Non-pigmented ciliary epithelial cell (primary cell): ENCODE results near the gene DDIT3.
A peak's percentile ranks its signal among the peaks of the same experiment; 100 is the strongest.

Source experiments
- DNase-seq: peaks from one replicate; pipeline ENCODE4 v3.0.0-alpha.2; 2010; ENCODE audit warnings: low read depth

The DDIT3 gene

GRCh38 chr12:57485695-57486094, 34.6 kb downstream of the DDIT3 start:
- DNase-seq, result no peak

- DNase-seq, result peak; percentile 68
Observed at GRCh38 chr12:57483466-57483865, 36.8 kb downstream of the DDIT3 start.

DNA sequence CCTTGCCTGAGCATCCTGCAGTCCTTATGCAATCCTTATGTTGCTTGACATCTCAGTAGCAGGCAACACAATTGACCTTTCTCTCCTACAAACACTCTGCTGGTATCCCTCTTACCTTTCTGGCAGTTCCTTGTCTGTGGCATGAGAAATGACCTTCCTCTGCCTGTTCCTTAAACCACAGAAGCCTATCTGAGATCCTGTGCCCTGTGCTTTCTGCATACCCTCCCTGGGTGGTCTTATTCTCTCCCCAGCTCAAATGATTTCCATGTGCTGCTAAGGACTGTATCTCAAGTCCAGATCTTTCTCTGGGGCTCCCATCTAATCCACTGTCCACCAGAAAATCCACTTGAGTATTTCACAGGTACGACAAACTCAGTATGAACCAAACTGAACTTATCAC, 38.6 kb downstream of the DDIT3 start:
- no peak for DNase-seq

DNA sequence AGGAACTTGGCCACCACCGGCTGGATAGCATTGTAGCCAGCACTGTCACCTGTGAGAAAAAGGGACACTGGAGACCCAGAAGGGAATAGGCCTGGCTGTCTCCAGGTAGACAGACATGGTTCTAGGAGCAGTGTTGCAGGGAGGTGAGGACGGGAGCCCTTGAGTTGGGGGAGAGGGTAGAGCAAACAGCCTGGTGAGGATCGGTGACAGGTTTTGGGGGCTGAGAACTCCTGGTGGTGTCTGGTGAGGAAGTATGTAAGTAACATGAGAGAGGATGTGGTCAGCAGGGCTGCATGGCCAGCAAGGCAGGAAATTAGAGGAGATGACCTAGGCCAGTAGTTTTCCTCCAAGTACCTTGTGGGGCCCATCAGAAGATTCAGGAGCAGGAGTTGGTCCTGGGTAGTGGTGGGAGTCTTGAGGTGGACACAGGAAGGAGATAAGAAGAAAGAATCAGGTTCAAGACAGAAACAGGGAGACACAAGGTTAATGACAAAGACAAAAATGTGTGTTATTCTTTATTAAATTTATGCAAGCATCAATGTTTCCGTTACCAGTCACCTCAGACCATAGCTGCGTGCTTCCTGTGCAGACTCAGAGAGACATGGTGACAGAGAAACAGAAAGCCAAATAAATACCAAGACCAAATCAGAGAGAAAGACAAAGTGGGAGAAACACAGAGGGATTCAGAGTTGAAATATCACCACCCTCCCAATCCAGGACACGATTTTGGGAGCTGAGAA, 40.8 kb downstream of the DDIT3 start, which contains the start of gene ARHGAP9:
Gene ARHGAP9 (minus strand): TSS at position 491 of the 740 bp plus-strand sequence. CDS start 460 bp downstream, at position 31.
- DNase-seq, result no peak

- no peak for DNase-seq
Observed at GRCh38 chr12:57479043-57479375, 41.3 kb downstream of the DDIT3 start.

- DNase-seq, result no peak
Observed at GRCh38 chr12:57477710-57478681, 42.3 kb downstream of the DDIT3 start.

DNA sequence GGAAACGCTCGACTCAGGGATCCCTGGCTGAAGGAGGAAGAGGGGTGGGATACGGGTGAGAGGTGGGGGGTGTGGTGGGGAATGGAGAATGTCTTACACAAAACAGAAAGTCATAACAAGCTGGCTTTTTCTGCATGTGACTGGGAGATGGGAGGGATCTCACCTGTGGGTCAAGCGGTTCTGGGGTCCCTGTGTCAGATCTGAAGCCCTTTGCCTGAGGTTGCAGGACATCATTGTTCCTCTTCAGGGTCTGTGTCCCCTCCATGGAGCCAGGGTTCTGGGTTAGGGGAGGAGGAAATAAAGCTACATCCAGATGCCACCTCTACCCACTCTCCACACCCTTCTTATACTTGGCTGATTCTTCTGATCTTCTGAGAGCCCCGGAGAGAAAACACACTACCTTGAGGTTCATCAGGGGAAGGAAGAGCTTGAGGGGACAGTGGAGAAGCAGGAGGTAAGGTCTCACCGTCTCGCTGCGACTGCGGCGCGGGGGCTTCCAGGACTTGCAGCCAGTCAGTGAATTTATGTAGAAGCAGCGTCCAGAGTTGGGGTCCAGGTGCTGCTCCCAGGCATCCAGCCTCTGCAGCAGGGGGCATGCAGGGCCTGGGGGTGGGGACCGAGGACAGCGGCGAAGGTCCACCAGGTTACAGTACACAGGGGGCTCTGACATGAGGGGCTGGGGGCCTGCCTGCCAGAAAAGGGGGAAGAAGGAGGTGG, 43.2 kb downstream of the DDIT3 start:
- DNase-seq, result no peak

GRCh38 chr12:57476162-57476992, 43.9 kb downstream of the DDIT3 start:
- DNase-seq, result no peak

GRCh38 chr12:57475271-57476161, 44.8 kb downstream of the DDIT3 start:
- no peak for DNase-seq

- no peak for DNase-seq
Observed at GRCh38 chr12:57474862-57475261, 45.5 kb downstream of the DDIT3 start.

DNA sequence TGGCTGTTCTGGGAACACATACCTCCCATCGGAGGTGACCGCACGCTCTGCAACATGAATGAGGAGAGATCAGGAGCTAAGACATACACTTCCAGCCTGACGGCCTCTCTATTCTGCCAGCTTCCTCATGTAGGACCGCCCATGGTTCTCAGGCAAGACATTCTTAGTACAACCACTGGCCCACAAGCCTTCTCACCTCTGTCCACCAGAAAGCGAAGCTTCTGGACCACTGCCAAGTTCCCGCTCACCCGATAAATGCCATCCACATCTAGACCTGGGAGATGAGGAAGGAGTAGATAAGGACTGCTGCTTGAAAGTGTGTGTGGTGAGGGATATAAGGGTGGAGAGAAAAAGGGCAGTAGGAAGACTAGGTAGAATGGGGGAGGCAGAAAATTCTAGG, 45.9 kb downstream of the DDIT3 start:
- no peak for DNase-seq

DNA sequence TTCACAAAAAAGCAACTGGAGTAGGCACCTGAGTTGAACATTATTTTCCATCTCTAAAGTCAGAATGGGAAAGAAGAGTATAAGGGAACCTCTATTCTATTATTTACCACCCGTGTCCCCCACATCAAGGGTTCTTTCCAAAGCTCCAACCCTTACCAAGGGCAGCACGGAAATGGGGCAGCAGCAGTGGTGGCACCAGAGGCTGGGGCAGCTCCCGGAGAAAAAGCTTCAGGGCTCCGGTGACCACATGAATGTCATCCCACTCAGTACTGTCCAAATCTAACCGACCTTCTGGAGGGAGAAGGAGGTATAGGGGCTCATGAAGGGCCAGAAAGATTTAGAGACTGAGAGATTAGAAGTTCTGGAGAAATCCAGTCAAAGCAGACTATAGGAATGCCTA, 46.4 kb downstream of the DDIT3 start:
- no peak for DNase-seq

GRCh38 chr12:57473392-57473791, 46.9 kb downstream of the DDIT3 start:
- DNase-seq, result no peak

DNA sequence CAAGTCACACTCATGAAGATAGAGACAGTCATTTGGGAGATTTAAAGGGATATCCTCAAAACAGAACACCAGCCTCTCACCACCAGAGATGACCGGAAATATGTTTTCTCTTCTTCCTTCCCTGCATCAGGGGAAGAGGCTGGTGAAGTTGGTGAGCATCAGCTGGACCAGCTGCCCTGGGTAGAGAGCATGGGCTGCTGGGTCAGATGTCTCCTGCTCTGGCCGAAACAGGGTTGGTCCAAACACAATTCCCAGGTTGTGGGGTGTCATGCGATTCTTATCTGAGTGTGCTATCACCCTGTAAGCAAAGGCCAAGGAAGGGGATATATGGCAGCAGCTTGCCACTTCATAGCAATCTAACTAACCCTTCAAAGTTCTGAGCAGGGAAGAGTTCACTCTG, 47.9 kb downstream of the DDIT3 start:
- DNase-seq, result no peak

DNA sequence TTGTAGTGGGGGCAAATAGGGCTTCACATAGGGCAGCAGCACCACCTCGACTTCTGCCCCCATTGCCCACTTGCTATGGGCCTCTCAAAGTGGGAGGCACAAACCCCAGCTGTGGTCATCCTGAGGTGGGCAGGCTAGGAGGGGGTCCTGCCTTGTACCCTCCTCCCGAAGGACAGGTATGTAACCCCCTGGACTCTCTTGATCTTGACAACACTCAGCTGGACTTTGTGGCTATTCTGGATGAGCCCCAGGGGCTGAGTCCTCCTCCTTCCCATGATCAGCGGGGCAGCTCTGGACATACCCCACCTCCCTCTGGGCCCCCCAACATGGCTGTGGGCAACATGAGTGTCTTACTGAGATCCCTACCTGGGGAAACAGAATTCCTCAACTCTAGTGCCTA, 48.7 kb downstream of the DDIT3 start:
- no peak for DNase-seq

DNA sequence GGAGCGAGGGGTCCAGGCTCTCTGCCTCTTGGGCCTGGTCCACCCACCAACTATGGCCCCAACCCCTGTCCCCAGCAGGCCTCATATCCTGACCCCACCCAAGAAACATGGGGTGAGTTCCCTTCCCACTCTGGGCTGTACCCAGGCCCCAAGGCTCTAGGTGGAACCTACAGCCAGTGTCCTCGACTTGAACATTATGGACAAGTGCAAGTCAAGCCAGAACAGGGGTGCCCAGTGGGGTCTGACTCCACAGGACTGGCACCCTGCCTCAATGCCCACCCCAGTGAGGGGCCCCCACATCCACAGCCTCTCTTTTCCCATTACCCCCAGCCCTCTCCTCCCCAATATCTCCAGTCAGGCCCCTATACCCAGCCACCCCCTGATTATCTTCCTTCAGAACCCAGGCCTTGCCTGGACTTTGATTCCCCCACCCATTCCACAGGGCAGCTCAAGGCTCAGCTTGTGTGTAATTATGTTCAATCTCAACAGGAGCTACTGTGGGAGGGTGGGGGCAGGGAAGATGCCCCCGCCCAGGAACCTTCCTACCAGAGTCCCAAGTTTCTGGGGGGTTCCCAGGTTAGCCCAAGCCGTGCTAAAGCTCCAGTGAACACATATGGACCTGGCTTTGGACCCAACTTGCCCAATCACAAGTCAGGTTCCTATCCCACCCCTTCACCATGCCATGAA, 49.2 kb downstream of the DDIT3 start:
- no peak for DNase-seq

GRCh38 chr12:57470286-57470969, 49.9 kb downstream of the DDIT3 start:
- no peak for DNase-seq

DNA sequence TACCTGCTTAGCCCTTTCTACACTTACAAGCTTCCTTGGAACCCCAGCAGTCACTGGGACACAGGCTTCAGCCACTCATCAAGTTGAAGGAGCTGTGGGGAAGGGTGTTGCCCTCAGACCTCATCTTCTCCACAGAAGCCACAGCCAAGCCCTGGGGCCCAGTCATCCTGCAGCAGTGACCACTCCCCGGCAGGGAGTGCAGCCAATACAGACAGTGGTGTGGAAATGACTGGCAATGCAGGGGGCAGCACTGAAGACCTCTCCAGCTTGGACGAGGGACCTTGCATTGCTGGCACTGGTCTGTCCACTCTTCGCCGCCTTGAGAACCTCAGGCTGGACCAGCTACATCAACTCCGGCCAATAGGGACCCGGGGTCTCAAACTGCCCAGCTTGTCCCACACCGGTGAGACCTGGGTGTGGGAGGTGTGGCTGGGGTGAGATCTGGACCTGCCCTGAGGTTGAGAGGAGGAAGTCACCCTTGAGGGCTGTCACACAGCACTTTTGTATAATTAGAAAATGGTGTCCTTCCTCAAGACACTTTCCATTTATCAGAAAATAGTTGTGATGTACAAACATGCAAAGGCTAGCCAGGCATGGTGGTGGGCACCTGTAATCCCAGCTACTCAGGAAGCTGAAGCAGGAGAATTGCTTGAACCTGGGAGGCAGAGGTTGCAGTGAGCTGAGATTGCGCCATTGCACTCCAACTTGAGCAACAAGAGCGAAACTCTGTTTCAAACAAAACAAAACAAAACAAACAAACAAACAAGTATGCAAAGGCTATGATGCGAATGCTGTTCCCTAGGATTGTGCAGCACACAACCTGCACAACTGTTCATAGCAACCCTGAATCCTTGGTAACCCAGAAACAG, 50.8 kb downstream of the DDIT3 start:
- no peak for DNase-seq
